ENCODE measurements around the gene HMCN2.
"Not testable (repeated sequence)": the region's sequence is repeated elsewhere in the genome, so short reads cannot be mapped to it uniquely, and the experiment has no call there.

Gene HMCN2

DNA sequence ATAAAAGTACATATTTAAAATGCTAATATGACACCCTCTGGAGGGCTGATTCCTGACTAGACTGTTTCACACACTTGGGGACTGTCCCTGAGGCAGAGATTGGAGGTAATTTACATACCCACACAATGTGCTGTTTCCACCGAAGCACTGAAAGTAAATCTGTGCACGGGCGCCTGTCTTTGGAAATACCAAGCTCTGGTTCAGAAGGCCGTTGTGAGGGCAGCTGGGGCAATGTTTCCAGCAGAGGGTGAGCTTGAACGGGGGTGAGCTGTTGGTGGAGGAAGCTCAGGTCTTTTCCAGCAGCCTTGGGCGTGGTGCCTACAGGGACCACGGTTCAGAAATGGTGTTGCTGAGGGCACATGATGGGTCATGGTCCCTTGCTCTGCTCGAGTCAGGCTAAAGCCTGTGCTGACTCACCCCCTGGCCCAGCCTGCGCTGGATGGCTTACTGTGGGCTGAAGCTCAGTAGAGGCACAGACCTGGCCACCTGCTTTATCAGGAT, 25.8 kb upstream of the HMCN2 start:
- no peak for DNase-seq

DNA sequence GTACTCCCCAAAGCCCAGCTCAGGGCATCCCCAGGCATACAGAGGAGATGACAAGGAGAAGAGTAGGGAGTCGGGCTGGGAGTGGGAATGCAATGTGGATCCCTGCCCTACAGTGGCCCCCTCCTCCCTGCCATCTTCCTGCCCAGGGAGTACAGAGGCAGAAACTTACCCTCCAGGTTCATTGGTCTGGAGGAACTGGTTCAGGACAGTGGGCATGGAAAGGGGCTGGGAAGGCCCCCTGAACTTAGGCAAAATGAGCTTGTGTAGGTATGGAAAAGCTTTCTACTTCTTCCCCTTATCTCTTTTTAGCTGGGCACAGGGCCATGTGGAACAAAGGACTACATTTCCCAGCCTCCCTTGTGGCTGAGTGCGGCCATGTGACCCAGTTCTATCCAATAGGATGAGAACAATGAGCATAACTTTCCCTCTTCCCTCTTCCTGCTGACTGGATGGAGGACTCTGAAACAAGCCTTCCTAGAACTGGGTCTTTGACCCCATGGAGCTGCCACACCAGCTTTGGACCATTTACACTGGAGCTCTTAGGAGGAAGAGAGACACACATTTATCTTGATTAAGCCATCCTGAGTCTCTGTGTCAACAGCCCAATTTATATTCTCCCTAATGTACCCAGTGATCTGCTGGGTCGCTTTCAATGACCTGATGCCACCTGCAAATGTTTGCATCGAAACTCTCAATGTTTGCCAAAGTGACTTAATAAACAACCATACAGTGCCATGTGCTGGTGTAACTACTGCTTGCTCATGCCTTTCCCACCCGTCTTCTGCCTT, 25.0 kb upstream of the HMCN2 start:
- no peak for DNase-seq

DNA sequence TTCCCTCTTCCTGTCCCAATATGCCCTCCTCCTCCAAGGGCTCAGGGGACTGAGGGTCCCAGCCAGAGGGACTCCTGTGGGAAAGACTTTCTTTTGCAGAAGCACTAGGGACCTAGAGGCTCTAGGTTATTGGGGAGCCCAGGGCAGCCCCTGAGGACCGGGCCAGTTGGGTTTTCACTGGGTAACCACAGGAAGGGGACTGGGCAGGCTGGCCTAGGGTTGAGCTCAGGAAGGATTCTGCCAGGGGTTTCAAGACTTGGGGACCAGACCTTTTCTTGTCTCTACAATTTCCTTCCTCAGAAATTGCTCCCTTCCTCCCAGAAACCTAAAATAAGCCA, 24.4 kb upstream of the HMCN2 start:
- no peak for DNase-seq

DNA sequence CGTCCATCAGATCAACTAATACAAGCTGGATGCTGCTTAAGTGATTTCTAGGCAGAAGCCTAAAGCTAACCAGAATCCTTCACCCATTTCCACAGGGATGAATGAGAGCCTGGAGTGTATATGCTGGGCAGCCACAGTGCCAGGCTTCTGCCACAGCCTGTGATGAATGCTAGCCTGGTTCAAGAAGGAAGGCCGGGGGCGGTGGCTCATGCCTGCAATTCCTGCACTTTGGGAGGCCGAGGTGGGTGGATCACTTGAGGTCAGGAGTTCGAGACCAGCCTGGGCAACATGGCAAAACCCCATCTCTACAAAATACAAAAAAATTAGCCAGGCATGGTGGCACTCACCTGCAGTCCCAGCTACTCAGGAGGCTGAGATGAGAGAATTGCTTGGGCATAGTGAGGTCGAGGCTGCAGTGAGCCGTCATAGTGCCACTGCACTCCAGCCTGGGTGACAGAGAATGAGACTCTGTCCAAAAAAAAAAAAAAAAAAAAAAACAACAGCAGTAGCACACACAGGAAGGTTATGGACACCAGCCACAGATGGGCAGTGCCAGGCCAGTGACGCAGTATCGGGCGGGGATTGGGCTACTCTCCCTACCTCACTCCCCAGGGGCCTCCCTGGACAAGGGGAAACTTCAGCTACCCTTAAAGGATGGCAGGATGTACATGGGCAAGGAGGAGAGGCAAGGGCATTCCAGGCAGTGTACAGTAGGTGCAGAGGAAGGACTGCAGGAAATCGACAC, 23.1 kb upstream of the HMCN2 start:
- DNase-seq = no peak

DNA sequence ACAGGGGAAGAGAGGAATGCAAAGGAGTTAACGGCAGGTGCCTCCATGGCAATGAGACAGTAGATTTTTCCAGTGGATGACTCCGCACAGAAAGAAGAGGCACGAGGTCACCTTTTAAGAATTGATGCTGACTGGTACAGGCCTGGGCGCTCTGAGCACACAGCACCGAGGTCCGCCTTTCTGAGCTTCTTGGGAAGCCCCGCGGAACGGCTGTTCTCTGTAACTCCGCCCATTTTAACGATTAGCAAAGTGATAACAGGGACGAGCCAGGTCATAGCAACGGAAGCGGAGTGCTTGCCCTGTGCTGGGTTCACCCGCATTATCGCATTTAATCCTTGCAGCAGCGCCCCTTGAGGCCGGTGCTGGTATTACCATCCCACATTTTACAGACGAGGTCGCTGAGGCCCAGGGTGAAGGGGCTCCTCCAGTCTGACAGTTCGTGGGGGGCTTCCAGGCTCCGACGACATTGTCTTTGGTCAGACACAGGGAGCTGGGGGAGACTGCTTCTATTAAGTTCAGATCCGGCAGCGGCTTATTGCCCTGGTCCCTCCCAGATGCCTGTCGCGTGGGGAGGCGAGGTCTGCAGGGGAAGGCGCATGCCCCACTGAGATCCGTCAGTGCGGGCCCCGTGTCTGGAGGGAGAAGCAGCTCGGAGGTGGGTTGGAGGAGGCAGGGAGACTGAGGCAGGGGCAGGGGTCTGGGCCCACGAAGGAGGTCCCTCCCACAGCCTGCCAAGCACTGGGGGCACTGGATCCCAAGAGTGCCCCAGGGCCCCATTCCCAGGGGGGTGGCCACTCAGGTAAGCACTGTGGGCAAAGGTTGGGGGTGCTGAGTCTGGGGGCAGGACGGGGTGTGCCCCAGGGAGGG, 22.3 kb upstream of the HMCN2 start:
- DNase-seq = peak; percentile 66

DNA sequence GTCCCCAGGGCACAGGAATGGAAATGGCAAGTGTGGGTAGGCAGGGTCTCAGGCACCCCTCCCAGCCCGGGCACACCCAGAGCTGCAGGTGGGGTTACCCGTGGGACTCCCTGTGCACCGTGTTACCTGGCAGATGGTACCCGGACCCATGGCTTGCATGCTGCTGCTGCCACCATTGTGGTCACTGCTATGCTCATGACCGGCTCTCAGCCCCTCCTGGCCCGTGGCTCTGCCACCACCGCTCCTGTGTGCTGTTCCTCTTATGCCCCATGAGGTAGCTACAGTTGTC, 21.7 kb upstream of the HMCN2 start:
- DNase-seq = no peak

DNA sequence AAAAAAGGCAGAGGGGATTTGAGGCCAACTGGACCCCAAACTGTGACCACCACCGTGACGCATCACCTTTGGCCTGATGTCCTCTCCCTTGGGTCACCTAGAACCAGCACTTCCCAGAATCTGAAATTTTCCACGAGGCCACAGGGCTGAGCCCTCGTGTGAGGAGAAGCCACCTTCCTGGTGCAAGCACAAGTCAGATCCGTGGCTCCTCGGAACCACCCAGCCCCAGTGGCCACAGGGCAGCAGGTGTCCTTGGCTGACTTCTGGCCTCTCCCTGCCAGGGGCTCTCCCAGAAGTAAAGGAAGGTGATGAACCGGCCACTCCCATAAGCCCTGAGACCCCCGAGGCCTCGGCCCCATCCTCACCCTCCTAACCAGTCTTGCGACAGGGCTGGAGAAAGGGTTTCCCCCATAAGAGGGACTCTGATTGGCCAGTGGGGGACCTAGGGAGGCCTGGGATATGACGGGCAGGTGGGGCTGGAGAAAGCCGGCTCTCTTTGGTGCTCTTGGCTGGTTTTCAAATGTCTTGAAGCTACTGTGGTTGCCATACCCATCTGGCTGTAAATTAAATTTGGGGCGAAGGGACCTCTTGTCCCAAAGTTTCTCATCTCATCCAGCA, 20.9 kb upstream of the HMCN2 start:
- DNase-seq = no peak

DNA sequence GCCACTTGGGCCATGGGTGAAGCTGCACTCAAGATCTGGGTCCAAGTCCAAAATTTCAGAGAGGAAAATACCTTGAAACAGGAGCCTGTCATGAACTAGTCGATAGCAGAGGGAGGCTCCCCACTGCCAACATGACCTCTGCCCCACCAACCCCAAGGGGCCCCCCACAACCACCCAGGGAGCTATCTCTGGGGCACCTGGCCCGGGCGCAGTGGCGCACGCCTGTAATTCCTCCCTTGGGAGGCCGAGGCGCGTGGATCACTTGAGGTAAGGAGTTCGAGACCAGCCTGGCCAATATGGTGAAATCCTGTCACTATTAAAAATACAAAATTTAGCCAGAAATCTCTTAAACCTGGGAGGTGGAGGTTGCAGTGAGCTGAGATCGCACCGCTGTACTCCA, 20.1 kb upstream of the HMCN2 start:
- no peak for DNase-seq

DNA sequence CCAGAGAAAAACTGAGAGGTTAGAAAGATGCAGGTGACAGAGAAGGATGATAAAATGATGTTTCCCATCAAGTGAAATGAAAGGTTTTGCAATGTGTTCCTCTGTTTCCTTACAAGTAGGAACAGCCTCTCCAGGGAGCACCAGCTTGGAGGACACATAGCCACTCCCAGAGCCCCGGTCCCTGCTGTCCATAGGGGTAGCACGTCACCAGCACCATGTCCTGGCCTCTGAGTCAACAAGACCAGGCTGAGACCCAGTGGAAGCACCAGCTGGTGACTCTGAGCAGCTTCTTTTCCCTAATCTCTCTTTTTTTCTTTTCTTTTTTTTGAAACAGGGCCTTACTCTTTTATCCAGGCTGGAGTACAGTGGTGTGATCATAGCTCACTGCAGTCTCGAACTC, 19.4 kb upstream of the HMCN2 start:
- DNase-seq = no peak

DNA sequence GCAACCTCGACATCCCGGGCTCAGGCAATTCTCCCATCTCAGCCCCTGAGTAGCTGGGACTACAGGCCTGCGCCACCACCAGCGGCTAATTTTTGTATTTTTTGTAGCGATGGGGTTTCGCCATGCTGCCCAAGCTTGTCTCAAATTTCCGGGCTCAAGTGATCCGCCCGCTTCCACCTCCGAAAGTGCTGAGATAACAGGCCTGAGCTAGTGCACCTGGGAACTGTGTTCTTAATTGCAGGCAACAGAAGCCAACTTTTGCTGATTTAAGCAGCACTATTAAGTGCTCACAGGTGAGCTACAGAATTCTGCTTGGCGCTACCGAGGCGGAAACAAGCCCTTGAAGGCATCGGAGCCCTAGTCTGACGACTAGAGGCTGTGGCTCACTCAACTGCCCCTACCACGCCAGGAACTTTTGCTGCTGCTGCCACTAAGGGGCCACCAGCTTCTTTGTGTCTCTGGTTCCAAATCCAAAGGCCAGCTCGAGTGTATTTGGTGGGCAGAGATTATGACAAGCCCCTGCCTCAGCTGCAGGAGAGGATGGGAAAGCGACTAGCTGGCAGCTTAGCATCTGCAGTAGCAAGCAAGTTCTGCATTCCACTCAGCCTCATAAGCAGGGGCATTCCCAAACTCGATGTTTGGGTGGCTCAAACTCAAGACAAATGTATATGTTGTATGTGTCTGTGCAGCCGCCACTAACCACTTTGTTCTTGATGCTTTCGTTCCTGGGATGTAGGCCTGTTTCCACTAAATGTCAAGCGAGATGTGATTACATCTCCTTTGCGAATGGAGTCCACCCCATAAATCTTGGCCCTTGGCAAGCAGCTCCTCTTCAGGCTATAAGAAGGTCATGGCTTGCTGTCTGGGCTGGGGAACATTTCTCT, 10.6 kb upstream of the HMCN2 start:
- no peak for DNase-seq

DNA sequence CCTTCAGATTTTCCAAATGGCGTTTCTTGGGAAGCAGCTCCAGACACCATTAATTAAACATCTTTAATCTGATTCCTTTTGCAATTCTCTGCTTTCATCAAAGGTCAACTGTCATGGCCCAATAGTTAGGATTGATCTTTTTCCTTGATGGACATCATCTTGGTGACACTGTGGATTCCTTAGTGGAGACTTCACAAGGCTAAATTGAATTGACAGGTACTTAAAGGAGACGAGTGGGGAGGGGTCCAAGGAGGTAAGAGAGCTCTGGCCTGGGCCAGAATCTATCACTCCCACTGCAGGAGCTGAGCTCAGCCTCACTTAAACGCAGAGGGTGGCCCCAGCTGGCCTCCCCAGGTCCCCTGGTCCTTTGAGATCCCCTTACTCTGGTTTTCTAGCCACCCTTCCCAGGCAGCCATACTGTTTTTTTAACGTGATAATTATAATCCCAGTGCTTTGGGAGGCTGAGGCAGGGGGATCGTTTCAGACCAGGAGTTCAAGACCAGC, 9.9 kb upstream of the HMCN2 start:
- no peak for DNase-seq

DNA sequence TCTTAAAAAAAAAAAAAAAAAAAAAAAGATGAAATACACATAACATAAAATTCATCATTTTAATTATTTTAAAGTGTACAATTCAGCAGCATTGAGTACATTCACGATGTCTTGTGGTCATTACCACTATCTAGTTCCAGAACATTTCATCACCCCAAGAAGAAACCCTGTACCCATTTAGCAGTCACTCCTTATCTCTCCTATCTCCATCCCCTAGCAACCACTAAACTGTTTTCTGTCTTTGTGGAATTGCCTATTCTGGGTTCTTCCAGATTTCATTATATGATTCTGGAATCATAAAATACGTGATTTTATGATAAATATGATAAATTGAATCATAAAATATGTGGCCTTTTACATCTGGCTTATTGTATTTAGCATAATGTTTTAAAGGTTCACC, 8.9 kb upstream of the HMCN2 start:
- no peak for DNase-seq

DNA sequence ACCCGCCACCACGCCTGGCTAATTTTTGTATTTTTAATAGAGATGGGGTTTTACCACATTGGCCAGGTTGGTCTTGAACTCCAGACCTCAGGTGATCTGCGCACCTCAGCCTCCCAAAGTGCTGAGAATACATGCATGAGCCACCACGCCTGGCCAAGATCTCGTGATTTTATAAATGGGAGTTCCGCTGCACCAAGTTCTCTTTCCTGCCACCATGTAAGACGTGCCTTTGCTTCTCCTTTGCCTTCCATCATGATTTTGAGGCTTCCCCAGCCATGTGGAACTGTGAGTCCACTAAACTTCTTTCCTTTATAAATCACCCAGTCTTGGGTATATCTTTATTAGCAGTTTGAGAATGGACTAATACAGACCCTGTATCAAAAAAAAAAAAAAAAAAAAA, 7.4 kb upstream of the HMCN2 start:
- not testable (repeated sequence) for DNase-seq

DNA sequence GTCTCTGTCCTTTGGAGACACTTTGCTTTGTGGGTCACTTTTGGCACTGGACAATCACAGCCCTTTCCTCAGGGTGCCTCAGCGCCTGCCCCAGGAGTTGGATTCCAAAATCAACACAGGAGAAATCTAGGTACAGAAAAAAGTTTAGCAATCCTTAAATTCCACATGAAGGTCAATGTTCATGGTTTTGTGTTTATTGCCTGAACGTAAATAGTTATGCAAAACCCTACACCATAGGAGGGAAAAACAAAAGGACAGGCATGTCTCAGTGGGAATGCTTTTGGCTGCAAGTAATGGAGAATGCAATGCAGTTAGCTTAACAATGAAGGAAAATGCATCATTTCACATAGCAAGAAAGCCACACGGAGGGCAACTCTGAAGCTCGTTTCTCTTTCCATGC, 6.5 kb upstream of the HMCN2 start:
- no peak for DNase-seq

DNA sequence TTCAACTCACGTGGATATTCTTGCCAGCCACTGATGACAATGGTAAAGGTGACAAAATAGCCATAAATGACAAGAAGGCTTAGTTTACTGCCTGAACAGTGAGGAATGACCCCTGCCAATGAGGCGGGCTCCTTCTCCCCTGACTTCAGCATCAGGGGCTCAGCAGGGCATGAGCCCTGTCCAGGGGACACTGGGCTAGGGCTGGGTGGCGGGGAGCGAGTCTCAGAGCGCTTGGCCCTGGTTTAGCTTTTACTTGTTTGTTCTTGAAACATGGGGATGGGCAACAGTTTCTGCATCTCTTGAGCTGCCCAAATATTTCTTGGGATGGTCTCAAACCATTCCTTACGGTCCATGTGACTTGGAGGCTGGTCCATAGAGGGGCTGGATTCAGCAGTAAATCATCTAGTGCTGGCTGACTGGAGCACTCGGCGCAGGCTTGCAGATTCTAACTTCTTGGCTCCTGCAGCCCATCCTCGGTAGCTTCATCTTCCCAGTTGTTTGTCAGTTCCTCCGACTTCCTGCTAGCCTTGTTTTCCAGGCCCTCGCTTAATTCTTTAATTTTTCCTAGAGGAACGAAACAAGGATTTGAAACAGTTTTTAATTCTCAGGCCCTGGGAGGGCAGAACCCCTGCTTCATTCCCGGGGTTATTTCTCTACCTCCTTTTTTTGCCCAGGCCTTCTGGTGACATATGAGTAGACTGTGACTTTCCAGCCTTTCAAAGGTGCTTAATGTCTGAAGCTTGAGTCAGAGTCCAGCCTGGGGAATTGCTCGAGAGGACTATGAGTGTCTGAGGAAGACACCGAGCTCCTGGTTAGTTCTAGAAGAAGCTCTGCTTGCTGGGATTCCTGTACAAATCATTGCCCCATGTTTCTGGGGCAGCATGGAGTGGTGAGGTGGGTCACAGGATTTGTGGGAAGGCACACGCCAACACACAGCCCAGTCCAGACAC, 4.5 kb upstream of the HMCN2 start:
- no peak for DNase-seq

DNA sequence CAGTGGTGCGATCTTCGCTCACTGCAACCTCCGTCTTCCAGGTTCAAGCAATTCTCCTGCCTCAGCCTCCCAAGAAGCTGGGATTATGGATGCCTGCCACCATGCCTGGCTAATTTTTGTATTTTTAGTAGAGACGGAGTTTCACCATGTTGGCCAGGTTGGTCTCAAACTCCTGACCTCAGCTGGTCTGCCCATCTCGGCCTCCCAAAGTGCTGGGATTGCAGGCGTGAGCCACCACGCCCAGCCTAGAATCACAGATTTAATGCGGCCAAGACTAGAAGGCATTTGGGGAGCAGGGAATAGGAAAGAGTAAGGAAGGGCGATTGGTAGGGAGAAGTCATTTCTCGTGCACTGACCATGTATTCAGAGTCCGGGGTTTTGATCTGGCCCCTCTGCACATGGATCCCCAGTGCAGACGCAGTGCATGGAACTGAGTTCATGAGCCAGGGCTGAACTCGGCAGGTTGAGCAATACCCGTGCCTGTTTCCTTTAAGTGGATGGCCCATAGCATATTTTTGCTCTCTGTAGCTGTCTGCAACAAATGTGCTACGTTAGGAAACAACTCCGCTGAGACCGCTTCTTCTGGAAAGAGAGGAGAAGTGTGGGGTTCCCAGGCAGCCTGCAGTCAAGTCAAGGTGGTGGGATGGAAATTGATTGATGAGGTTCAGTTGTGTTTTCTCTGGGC, 3.4 kb upstream of the HMCN2 start:
- no peak for DNase-seq

DNA sequence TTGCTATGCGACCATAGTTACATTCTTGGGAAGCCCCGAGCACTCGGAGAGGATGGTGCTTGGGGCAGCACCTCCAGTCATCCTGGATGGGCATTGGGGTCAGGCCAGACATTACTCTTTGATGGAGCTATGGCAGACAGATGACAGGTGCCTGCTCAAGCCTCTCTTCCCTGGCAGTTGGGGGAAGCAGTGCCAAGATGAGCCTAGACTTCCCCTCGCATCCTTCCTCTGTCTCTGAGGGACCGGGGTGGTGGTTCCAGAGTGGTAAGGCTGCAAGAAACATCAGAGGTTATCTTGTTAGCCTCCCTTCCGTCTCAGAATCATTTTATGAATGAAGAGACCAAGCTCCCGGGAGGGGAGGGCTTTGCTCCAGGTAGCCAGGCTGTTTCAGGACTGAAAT, 2.8 kb upstream of the HMCN2 start:
- DNase-seq = no peak

DNA sequence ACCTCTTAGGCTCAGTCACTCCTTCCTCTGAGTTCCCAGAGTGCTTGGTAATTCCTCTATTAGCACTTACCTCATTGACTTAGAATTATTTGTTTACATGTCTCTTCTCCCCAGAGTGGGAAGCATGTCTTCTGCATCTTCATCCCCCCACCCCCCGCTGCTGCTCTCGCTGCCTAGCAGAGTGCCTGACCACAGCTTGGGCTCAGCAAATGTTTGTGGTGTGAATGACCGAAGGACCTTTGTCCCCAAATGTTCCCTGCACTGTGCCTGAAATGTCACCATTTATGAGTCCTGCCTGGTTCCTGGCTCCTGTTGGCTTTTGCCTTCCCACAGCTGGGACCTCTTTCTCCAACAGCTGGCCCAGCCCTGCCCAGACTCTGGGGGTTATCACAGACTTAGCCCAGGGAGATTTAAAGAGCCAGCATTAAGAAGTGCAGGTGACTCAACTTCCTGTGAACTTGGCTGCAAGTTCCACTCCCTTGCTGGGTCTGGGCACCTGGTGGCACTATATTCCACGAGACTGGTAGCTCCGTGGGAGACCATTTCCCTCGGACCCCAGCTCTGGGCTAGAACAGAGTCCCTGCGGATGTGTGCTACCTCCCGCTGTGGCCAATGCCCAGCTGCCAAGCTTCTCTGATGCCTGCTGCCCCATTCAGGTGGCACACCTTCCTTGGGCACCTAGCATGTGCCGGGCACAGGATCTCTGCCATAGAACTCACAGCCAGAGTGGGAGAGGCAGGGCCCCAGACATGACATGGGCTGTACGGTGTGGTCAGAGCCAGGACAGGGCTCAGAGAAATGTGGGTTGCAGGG, 1.8 kb upstream of the HMCN2 start:
- peak; percentile 59 for DNase-seq

Data from 8988T (cell line).